Measurements from ENCODE around the gene CHMP2B.
A peak's percentile ranks its signal among the peaks of the same experiment; 100 is the strongest.

CHMP2B gene, protein sequence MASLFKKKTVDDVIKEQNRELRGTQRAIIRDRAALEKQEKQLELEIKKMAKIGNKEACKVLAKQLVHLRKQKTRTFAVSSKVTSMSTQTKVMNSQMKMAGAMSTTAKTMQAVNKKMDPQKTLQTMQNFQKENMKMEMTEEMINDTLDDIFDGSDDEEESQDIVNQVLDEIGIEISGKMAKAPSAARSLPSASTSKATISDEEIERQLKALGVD

DNA sequence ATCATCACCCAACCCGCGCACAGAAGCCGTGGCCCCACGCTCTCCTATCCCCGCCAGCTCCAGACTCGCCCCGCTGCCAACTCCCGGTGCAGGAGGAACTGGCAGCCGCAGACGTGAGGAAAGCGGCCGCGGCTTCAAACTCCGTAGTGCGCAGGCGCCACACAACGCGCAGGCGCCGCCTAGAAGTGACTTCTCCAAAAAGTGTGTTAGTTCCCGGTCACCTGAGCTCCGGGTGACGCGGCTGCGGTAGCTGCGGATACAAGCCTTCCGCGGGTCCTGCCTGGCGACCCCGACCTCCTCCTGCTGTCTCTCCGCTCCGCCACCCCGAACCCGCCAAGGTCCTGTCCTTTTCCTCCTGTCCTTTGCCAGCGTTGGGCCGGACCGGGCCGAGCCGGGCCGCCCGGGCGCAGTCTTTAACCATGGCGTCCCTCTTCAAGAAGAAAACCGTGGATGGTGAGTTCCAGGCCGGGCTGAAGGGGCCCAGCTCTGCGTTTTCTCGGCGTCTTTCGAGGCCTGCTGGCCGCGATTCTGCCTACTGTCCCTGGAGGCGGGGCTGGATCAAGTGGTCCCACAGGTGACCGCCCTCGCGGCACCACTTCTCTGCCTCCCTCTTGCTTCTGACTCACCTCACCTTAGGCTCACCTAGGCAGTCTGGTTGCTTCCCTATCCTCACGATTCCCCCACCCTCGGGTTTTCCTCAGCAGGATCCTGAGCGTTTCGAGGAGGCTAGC lies at the start of gene CHMP2B:
Gene CHMP2B (plus strand): TSS at position 206 of the 731 bp plus-strand sequence. CDS start 214 bp downstream, at position 420.
- DNase-seq, result peak; percentile 90

DNA sequence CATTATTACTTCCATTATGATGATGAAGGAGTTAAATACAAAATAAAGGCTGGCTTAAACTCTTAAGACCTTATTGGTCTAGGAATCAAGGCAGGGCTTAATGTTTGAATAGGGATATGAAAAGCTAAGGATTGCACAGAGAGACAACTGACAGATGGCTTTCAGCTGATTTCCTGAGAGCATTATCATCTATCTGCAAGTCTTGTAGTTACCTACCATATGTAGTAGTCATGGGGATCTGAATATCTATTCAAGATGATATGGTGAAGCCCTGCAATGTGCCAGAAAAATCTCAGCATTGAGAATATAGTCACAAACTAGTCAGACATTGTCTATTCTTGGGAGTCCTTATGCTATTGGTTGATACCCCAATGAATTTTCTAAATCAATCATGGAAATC lies 47.5 kb upstream of the CHMP2B start:
- DNase-seq, result no peak

DNA sequence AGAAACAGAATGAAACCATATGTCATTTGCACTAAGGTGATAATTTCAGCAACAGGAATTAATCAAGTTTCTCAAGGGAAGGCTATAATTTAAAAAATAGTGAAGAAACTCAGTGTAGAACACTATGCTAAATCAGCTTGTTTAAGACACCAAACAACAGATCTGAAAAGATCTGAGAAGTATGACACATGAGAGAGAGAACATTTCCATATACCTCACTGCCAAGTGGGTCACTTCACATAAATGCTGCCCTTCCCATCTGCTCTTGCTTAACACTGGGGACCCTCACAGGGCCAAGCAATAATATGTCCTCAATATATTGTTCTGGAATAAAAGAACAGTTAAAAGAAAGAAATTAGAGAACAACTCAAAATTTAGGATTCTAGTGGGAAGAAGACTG lies 45.6 kb upstream of the CHMP2B start:
- DNase-seq, result no peak

DNA sequence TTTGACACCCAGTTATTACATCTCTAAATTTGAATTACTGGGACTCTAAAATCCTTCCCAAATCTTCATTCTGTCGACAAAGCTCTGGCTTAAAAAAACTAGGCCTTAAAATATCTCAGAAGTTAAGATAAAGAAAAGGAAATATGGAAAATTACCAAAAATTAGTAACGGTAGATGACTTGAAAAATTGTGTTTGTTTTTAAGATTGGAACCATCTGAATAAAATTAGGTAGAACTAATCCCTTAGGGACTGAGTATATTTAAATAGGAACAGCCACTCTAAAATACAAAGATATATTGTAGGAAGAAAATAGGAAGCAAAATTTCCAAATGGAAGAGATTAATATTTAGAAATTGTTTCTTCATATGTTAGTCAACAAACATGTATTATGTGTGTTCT lies 45.1 kb upstream of the CHMP2B start:
- no peak for DNase-seq

DNA sequence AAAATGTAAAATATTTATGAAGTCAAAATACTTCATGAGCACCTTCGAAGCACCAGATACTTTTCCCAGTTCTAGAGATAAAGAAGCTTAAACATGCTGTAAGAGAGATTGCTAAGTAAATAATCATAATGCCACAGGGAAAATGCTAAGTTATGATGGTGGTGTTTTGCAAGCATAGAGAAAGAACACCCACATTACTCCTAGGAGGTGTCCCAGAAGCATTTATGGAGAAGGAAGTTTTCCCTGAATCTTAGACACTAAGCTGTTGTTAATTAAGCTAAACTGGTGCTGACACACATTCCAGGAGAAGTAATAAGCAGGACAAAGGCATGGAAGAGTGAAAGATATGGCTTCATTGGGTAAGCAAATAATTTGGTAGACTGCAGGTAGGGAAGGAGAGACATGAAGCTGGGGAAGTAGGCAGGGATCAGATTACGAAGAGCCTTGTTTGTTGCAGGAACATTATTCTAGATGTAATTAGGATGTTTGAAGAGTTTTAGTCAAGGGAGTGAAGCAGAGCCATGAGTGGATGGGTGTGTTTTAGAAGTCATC lies 40.4 kb upstream of the CHMP2B start:
- DNase-seq, result no peak

DNA sequence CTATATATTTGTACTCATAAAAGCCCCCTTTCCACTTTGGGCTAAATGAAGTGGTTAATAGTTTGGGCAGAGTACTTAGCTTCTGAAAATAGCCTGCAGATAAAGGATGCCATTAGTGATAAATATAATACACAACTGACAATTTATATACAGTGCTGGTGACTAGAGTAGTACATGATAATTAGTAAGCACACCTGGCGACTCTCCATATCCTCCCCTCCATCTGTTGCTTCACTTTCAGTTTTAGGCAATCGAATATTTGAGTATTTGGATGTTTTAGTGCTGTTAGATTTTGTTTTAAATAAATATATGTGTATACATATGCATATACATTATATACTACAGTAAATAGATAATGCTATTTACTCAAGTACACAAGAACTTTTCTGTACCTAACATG lies 35.9 kb upstream of the CHMP2B start:
- no peak for DNase-seq

DNA sequence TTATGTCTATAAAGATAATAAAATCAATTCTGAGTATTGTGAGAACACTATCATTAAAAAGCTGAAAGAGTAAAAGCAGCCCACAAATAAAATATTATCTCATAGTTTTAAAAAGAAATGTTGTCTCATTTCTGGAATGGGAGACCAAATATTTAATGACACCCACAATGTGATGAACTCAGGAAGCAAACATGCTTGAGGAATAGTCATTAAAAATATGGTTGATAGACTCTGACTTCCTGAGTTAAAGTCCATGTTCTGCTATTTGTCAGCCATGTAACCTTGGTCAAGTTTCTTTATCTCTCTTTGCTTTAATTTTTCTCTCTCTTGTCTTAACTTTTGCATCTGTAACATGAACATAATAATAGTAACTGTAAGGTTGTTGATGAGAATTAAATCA lies 35.5 kb upstream of the CHMP2B start:
- no peak for DNase-seq

DNA sequence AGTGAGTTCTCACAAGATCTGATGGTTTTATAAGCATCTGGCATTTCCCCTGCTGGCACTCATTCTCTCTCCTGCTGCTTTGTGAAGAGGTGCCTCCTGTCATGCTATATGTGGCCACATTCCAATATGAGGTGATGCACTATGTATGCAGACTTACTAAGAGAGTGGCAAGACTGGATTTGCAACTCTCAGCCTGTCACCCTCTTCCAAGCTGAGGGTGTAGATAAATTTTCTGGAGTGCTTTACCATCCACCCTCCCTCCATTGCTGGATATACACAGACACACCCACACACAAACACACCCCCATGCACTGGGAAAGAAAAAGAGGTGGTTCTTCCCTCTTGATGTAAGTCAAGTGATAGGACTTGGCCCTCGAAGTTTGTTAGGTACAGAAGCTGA lies 30.2 kb upstream of the CHMP2B start:
- no peak for DNase-seq

DNA sequence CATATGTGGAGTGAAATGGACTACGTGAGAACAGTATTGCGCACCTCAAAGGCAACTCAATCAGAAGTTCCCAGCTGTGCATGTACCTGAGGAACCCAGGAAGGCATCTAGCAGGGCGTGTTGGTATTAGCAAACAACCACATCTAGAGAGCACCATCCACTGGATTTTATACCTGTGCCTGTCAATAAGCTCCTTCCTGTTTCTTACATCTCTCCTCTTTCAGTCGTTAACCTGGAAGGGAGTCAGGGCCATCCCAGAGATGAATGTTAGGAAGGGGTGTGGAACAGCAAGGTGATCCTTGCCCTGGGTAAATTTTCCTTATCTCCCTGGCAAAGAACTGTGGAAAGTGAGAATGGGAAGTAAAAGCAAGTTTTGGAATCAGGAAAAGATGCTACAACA lies 29.6 kb upstream of the CHMP2B start:
- no peak for DNase-seq

DNA sequence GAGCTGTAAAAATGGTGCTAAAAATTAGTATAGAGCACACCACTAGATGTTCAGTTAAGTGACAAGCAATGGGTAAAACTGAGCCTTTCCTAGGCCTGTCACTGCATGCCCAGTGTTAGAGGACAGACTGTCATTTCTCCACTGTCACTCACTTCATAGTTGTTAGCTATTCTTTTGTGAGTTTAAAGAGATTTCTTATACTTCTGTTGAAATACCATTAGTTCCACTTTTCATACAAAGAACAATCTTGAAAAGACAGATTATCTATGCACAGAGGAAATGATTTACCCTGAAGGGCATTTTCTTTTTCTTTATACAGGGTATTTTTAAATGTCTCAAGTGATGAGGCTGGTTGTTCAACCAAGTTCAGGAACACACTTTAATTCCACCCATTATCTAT lies 28.3 kb upstream of the CHMP2B start:
- no peak for DNase-seq

DNA sequence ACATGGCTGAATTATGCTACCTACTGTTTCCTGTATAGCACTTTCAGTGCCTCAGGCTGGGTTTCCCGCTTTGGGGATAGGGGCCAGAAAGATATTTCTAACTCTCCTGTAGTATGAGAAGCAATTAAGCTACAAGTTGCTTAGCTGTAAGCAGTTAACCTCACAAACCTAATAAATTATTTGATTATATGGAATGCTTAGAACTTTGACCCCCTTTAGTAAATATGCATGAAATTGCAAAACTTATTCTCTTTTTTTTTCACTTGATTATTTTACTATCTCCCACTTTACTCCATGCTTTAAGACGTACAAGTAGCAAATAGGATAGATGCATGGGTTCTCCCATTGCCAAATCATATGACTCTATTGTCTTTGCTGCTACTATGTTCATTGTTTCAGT lies 27.5 kb upstream of the CHMP2B start:
- no peak for DNase-seq

DNA sequence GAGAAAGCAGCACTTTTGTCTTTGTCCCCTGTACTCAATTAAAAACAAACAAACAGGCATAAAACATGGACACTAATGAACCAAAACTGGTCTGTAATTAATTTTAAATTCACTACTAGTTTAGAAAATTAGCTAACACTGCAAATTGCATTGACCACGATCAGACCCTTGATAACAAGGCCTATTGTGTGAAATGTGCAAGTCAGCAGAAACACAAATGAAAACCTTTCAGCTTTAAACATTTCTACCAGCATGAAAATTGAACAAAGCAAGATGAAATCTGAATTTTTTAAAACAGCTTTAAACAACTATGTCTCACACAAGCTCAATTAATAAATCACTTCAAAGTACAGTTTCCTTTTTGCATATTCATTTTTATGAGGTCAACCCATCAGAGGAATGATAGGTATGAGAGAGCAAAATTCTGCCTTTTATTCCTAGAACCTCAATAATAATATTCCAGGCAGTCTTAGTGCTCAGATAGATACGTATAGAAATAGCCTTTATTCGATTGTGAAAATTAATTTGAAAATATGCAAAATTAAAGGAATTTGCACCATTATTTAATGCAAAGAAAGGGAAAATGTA lies 27.0 kb upstream of the CHMP2B start:
- no peak for DNase-seq

DNA sequence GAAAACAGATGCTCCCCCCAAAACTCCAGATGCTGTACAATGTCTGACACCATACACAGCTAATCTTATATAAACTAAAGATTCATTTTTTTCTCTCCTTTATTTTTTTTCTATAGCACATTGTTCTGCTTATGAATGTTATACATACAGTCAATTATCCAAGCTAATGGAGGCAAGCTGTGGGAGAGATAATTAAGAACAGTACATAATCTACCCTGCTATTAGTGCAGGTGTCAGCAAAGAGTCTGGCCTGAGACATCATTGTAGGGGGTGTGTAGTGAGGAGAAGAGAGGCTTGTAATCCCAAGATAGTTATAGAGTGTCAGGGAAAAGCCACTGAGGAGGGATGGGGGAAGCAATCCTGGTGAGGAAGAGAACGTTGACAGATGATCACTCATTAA lies 25.4 kb upstream of the CHMP2B start:
- no peak for DNase-seq

DNA sequence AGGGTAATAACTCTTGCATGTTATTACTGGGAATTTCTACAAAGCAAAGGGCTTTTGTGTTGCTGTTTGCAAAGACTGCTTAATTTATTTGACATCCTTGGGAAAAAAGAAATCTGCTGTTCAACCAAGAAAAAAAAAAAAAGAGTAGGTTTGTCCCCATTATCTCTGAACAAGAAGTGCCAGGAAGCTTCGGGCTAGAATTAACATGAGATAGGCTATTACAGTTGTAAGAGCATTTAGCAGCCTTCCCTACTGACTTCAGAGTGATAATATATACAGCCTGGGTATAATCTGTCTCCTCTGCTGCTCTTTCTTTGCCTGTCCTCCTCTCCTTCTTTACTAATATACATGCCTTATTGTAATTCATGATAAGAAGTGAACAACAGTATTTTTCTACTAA lies 23.3 kb upstream of the CHMP2B start:
- no peak for DNase-seq

DNA sequence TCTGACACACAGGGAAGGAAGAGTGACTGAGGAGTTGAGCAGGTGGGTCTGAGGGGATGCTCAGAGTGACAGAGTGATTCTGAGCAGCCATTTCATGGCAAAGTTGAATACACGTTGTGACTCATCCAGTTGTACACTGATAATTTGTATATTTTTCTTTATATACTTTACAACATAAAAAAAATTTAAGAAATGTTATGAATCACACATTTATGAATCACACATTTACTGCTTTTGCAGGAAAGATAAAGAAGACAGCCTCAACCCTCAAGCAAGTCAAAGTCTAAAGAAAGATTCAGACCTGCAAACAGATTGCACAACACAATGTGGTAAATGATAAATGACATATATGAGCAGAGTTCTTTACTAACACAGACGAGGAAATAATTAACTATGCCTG lies 21.0 kb upstream of the CHMP2B start:
- DNase-seq, result no peak

DNA sequence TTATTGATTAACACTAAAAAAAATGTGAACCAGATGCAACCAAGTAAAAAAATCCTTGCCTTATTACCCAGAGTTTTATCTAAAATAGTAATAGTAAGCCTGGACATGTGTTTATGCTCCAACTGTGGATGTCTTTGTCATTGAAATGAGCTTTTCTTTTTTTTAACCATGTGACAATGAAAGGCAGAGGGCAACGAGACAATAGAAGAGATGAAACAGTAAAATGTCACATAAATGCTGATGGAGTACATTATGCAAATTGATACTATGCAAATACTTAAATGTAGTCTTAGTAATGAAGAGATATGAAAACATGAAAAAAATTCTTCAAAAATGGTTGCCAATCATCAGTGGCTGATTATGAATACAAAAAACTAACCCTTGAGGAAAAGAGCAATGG lies 20.5 kb upstream of the CHMP2B start:
- no peak for DNase-seq

DNA sequence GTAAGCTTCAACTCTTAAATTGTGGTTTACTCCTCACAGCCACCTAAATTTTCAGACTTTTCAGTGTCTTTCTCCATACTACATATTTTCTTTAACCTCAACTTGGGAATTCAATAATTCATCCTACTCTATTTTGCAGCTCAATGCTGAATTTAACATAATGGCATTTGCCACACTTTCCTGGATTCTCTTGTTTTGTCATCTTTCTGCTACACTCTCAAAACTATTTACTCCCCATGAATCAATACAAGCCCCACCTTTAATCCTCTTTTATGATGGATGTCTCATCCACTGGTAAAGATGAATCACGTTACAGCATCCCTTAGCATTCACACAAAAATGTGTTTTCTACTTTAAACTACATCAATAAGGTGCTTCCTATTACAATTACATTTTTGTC lies 19.6 kb upstream of the CHMP2B start:
- DNase-seq, result no peak

DNA sequence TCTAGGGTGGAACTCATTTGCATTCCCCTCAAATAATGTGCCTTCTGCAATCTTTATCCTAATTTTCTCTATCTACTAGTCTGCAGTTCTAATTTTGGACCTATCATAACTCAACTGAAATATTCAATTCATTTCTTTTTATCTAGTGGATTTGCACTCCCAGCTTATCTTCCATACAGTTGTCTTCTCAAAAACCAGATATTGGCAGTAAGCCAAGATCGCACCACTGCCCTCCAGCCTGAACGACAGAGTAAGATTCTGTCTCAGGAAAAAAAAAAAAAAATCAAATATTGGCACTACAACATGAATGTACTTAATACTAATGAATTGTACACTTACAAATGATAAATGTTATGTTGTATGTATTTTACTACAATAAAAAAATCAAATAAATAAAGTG lies 18.0 kb upstream of the CHMP2B start:
- DNase-seq, result no peak

DNA sequence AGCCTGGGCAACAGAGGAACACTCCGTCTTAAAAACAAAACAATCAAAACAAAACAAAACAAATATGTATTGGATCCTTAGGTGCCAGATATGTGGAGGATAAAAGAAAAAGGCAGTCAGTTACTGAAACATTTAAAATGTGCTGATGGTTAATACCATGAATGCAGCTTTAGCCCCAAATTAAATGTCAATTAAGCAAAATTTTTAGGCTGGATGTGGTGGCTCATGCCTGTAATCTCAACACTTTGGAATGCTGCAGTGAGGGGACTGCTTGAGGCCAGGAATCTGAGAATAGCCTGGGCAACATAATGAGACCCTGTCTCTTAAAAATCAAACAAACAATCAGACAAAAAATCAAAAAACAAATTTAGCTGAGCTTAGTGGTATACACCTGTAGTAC lies 8.5 kb upstream of the CHMP2B start:
- no peak for DNase-seq

DNA sequence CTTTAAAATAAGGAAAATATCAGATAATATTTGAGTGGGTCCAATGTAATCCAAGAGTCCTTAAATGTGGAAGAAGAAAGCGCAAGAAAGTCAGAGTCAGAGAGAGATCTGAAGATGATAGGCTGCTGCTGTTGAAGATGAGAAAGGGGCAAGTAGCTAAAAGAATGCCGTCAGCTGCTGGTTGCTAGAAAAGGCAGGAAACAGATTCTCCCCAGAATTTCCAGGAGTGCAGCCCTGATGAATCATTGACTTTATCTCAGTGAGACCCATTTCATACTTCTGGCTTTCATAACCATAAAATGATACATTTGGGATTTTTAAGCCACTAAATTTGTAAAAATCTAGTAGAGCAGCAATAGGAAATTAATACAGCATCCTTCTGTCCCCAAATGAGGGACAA lies 7.5 kb upstream of the CHMP2B start:
- no peak for DNase-seq

DNA sequence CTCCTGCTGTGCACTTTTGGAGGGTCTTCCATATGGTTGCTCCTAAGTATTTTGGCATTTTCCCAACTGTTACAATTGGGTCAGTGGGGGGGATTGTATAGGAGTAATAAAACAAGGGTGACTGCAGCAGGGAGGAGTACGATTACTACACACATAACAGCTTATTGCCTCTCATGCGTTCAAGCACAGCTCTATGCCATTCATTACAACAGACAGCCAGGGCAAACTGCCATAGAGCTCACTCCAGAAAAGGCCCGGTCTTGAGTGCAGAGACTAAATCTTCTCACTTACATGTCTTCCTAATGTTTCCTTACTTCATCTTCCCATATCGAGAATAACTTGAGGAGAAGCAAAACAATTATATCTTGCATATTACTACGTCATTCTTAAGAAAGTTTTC lies 1.4 kb upstream of the CHMP2B start:
- no peak for DNase-seq

DNA sequence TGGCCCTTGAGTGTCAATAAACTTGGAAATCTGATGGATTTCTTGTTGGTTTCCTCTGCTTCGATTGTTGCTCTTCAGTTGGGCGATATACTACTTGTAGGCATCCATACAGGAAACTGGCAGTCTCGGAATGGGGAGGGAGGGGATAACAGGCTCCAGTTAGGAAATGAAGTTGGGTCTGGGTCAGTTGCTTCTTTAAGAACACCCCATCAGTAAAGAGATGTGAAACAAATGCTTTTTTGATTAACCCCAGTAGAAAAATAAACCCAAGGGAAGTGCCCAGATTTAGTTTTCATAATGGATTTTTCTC lies 681 bp downstream of the CHMP2B start:
- no peak for DNase-seq

DNA sequence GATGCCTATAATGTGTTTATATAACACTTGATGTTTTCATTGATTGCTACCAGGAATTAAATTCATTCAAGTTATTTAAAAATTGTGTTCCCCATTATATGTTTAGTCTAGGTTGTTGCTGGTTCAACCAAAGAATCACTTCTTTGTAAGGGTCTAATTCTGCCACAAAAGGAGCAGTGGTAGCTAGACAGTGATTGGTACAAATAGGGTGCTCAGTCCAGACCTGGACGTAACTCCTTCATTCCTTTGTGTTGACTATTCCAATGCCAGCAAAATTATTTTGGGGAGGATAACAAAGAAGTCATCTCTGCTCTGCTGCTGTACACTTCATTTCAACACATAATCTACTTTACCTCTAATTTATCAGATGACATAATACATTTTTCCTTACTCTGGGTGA lies 1.2 kb downstream of the CHMP2B start:
- DNase-seq, result no peak

DNA sequence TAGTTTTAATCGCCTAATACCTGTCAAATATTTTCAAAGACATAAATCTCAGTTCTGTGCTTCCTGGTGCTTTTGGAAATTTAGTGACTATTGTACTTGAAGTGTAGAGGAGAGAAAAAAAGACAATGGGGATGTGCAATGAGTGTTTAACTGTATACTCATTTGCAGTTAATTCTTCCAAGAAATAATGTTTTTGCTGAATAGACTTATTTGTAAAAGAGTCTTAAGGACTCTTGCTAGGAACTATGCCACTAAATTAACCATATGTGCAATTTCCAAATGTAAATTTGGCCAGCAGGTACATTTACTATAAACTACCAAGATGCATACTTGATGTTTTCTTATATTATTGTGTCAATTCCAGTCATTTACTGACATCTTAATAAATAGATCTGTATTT lies 2.0 kb downstream of the CHMP2B start:
- no peak for DNase-seq

DNA sequence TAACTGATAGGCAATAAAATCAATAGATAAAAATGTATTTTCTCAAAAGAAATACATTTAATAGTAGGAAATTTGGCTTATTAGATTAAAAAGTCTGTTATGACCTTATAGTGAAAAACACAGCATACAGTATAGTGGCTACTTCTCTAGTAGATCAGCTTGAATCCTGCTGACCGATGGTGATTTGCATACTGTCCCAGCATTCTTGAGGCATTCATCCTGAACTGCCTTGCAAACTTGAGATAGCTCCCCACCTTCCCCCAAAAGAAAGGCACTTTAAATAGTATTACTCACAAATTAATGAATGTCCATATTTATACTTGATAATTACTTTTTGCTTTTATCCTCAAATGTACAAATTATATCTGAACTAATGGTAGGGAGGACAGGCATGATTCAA lies 6.7 kb downstream of the CHMP2B start:
- no peak for DNase-seq
